Spleen (tissue), 7 donors: ENCODE data around the gene NDUFB10.

ENCODE experiments used
- CTCF ChIP-seq, 11 experiments: fragments of 200-600 bp in 7 of 11; fragments of 450-650 bp in 4 of 11; sonication (generic) in 4 of 11; IDR thresholded peaks in 8 of 11; conservative IDR thresholded peaks in 3 of 11; 1 replicate in 7 of 11; 2 replicates in 4 of 11; pipeline versions ENCODE4 v1.4.0 to v1.8.0; 2016 to 2021; ENCODE audit warnings: antibody characterized with exemption in 11 of 11, inconsistent platforms in 4 of 11, mild to moderate bottlenecking in 1 of 11
- POLR2A ChIP-seq, 3 donors: fragments of 450-650 bp; IDR thresholded peaks; one replicate each; pipeline ENCODE4 v1.5.1; 2017; ENCODE audit warnings: antibody characterized with exemption in 3 of 3, mild to moderate bottlenecking in 1 of 3
- donor health status: DM: no; HTN: no; CAD: no; lungs with moderate emphysema.
- donor health status: DM: no; HTN: no; CAD: no.
- donor health status: DM: no; HTN: no; CAD: no.

GRCh38 chr16:1933097-1933661, 26.2 kb upstream of the NDUFB10 start:
- TF ChIP-seq CTCF (IDR thresholded peaks at IDR 0.05 in 8 of 11, conservative IDR thresholded peaks at IDR 0.05 in 3 of 11) (no peak), POLR2A (IDR thresholded peaks at IDR 0.05) (no peak)
